HG03575 (cell line): ENCODE measurements around the gene SH3PXD2B.
"Not testable (repeated sequence)": the region's sequence is repeated elsewhere in the genome, so short reads cannot be mapped to it uniquely, and the experiment has no call there.

ENCODE experiments used
- ATAC-seq: cut with Tn5 transposase; IDR thresholded peaks from one replicate; pipeline ENCODE4 v1.9.1; 2021; ENCODE audit not compliant: unreplicated experiment, insufficient number of reproducible peaks, low FRiP score; ENCODE audit errors: extremely low read depth

SH3PXD2B gene

GRCh38 chr5:172356527-172356926 is 97.8 kb downstream of the SH3PXD2B start:
- ATAC-seq, result no peak

DNA sequence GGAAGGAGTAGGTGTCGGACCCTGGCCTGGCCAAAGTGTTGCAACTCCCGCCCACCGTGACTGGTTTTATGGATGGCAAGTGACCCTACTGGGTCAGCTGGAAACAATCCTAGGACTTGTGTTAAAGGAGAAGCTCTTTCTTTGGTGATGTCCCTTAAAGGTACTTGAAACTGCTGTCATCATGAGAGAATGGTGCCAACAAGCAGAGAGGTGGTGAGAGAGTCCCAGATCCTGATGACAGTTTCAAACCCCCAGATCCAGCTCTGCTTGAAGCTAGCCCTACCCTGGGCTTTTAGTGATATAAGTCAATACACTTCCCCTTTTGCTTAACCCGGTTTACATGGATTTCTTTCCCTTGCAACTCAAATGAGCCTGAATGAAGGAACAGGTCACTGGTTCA is 98.3 kb downstream of the SH3PXD2B start:
- no peak for ATAC-seq

DNA sequence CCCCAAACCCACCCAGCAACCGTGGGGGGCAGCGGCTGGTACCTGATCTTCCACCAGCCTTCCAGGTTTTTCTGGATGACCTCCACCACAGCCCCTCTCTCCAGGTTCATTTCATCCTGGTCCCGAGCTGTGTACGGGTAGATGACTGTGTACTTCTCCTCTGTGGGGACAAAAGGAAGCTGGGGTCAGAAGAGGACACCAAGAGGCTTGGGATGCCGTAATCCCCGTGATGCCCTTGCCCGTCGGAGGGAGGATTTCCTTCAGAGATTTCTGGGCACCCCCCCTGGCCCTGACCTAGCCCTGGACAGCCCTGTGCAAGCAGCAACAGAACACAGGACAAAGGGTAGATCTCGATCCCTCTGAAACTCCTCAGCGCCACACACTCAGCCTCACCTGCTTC is 100.5 kb downstream of the SH3PXD2B start:
- no peak for ATAC-seq

DNA sequence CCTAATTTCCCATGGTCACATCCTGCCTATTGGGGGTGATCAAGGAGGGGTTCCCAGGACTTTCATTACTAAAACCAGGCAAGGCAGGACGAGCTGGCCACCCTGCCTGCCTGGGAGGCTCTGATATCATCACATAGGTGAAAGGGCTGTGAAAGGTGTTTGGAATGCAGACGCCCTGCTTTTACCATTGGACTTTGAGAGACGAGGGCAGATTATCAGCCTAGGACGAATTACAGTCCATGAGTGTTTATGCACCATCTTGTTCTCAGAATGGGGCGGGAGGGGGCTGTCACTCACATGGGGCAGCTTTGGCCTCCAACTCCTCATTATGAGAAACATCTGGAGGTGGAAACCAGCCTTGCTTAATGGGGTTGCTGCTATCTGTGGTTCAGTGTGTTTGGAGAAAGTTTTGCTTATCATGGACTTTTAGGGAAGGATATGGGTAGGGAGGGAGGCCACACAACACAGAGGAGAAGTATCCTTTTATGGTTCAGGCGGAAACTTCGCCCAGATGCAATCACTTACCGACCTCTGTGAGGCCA is 101.0 kb downstream of the SH3PXD2B start:
- no peak for ATAC-seq

- not testable (repeated sequence) for ATAC-seq
These were observed 101.8 kb downstream of the SH3PXD2B start for GRCh38 chr5:172352526-172352925.

DNA sequence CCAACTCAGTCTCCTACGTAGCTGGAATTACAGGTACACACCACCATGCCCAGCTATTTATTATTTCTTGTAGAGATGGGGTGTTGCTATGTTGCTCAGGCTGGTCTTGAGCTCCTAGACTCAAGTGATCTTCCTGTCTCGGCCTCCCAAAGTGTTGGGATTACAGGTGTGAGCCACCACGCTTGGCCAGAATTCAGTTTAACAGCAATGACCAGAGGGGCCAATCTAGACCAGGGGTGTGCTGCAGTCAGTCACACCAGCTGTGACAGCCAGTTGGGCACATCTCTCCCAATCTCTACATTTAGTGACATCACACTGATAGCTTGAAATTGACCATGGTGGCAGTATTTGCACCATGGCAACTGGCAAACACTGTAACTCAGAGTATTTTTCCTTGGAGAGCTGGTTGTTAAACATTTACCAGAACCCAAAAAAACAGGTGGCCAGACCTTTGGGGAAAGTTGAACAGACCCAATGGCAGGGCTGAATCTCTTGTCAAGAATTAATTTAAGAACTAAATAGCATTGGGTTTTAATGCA is 103.0 kb downstream of the SH3PXD2B start:
- no peak for ATAC-seq

DNA sequence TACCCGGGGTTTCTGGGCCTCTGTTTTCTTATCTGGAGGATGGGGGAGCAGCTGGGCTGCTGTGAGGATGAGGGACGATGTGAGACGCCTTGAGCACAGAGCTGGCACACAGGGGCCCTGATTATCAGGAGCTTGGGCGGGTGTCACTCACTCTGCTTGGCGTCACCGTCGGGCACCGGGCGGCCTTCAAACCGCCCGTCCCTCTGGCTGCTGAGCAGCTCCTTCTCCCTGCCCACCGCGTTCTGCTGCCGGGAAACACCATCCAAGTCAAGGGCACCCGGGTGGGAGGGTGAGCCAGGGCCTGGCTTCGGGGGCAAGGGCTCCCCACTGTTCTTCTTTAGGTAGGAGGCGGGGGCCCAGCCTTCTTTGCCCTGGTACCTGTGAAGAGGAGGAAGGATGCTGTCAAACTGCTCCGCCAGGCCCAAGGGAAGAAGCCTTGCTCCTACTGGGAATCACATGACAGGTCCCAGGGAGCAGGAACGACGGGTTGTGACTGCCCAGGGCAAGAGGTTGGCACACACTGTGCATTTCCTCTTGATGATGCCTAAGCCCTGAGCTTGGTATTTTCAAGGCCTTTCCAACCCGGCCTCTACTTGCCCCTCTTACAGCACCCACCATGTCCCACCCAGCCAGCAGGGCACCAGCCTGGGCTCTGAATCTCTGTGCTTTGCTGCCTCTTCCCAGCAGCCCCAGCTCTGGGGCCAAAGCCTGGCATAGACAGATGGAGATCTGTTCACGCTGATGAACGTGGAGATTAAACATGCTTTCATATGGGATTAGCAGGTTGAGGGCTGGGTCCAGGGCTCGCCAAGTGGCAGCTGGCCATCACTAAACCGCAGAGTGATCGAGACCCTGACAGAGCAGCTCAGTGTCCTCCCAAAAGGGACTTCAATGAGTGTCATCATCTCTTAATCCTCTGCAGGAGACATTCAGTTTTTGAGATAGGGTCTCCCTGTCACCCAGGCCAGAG is 103.8 kb downstream of the SH3PXD2B start:
- no peak for ATAC-seq

DNA sequence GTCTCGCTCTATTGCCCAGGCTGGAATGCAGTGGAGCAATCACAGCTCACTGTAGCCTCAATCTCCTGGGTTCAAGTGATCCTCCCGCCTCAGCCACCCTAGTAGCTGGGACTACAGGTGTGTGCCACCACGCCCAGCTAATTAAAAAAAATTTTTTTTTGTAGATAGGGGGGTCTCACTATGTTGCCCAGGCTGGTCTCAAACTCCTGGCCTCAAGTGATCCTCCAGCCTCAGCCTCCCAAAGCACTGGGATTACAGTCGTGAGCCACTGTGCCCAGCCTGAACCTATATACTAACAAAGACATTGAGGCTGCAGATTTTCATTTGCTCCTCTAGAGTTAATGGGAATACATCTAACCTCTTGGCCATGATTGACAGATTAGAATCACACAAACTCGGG is 105.6 kb downstream of the SH3PXD2B start:
- not testable (repeated sequence) for ATAC-seq

DNA sequence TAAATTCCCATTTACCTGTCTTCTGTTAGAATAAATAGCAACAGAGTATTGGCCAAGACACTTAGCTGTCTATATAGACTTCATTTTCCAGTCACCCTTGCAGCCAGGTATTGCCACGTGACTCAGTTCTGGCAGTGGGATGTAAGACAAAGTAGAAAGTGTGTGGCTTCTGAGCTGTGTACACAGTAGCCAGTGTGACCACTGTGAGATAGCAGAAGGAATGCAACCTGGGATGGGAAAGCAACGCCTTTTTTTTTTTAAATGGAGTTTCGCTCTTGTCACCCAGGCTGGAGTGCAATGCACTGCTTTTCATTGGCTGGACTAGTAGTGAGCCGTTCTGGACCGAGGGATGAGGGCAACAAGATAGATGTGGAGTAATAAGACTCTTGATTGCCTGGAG is 106.2 kb downstream of the SH3PXD2B start:
- ATAC-seq, result no peak

DNA sequence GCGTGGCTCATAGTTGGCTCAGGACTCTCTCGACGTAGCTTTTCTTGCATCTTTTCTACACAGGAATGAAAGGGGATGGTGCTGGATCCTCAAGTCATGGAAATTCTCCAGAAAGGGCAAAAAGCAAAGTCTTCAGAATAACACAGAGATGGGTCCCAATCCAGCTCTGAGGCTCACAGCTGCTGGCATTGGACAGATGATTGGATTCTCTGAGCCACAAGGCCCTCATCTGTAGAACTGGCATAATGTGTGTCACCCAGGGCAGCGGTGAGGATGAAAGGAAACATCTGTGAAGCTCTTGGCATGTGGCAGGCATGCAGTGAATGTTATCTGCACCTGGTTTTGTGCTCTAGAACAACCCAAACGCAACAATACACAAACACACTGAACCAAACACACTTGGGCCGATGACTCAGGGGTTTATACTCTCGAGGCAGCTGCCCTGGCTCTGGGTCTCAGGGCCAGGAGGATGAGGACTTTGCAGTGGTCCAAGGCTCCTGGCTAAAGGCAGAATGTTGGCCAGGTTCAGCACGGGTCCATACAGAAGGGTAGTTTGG is 106.8 kb downstream of the SH3PXD2B start:
- no peak for ATAC-seq

- ATAC-seq, result no peak
These were observed 108.4 kb downstream of the SH3PXD2B start for GRCh38 chr5:172345881-172346280.

DNA sequence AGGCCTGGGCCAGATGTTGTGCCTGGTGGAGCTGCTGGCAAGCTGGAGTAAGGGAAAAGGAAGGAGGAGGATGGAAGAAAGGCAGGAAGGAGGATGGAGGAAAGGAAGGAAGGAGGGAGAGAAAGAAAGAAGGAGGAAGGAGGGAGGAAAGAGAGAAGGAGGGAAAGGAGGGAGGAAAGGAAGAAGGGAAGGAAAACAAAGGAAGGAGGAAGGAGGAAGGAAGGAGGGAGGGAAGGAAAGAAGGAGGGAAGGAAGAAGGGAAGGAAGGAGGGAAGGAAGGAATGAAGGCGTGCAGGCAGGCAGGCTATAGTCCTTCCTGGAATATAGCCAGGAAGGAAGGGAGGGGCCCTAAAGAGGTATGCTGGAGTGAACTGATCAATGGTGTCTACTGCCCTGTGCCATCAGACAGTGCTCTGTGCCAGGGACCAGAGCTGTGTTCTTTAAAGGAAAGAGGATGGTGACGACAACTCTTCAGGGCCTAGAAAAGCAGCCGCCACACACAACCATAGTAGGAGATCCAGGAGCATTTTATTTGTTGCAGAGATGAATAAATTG is 109.4 kb downstream of the SH3PXD2B start:
- ATAC-seq, result no peak

GRCh38 chr5:172343741-172344140 is 110.6 kb downstream of the SH3PXD2B start:
- ATAC-seq, result no peak

DNA sequence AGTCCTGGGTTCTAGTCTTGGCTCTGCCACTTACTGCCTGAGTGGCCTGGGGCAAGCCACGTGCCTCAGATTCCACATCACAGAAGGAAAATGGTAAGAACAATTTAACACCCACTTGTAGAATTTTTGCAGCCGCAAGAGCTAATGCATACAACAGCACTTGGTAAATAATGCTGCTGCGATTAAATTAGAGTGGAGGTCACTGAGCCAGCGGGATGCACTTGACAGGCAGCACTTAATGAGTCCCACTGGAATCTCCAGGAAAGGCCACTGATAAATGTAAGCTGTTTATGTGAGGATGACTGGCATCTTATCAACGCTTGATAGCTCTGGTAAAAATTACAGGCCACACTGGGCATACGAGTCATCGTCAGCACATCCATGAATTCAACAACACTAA is 111.4 kb downstream of the SH3PXD2B start:
- no peak for ATAC-seq

- no peak for ATAC-seq
These were observed 114.8 kb downstream of the SH3PXD2B start for GRCh38 chr5:172339264-172340180.

DNA sequence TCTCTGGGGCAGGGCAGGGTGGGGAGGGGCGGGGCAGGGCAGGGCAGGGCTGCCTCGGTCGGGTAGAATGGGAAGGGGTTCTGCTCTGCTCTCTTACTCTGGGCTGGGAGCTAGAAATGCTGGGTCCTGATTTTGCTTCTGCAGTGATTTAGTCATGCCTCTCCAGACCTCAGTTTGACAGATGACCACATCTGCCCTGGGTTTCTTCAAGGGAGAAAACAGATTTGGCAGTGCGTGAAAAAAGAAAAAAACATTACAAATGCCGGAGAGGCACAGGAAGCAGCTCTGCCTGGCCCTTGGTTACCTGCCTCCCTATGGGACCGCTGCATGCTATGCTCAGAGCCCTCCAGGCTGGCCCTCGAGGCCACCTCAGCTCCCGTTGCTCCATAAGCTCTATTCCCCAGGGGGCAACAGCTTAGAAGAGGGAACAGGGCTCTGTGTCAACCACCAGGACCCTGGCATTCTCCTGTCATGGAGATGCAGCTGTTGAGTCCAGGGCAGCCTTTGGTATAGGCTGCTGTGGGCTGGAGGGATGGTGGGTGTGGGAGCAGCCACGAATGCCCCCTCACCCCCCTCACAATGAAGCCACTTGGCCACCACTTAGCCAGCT is 117.5 kb downstream of the SH3PXD2B start:
- no peak for ATAC-seq

DNA sequence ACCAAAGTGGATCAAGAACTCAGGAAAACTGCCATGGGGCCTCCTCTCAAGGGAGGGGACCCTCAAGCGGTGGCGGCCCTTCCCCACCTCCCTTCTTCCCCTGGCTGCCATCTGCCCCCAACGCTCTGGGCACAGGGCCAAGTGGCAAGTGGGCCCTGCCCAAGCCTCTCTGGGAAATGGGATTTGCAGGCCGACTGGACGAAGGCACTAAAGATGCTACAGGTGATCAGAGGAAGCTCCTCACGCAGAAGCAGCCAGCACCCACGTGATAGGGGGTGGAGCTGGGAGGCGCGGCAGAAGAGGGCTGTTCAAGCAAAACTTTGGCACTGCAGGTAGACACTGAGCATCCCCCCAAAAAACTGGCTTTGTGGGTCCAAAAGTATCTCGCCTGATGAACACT is 118.1 kb downstream of the SH3PXD2B start:
- ATAC-seq, result no peak

DNA sequence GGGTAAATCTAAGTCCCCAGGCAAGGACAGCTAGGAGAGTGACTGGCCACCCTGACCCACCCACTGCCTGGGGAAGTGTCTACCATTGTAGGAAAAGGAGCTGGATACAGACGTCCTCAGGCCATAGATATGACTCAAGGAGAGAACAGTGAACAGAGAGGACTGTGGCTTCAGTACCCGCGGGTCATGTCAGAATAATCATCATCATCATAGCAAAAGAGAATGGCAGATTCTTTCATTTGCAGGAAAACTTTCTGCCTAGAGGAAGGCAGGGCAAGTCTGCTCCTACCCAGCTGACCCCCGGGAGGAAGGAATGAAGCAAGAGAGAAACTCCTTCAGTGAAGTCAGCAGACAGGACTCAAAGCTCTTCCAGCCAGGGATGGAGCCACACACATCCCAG is 118.6 kb downstream of the SH3PXD2B start:
- no peak for ATAC-seq
